H9 (cell line): ENCODE data around the gene MRC1. TPM values are rescaled to one million over a fixed set of nuclear protein-coding genes. Genes with fewer than 3 reads are reported as not detected.

Experiments
- DNase-seq: peaks from one replicate; pipeline ENCODE4 v3.0.0-alpha.2; 2017
- H2AFZ ChIP-seq: one replicate; pipeline ENCODE4 v1.6.1; 2013; ENCODE audit warnings: mild to moderate bottlenecking, low read length, control low read depth, moderate library complexity
- H2AK5ac ChIP-seq: 2 replicates; pipeline ENCODE4 v1.6.1; 2013; ENCODE audit warnings: low read length, control low read depth, mixed read lengths; ENCODE audit not compliant: insufficient read length
- H2BK120ac ChIP-seq: one replicate; pipeline ENCODE4 v1.6.1; 2013; ENCODE audit warnings: low read depth, mild to moderate bottlenecking, low read length, control low read depth, inconsistent platforms; ENCODE audit not compliant: poor library complexity, severe bottlenecking
- H2BK12ac ChIP-seq: 2 replicates; pipeline ENCODE4 v1.6.1; 2013; ENCODE audit warnings: low read length, control low read depth, mixed read lengths, low read depth; ENCODE audit not compliant: insufficient read length
- H2BK15ac ChIP-seq: 2 replicates; pipeline ENCODE4 v1.6.1; 2013; ENCODE audit warnings: low read depth, low read length, control low read depth
- H2BK20ac ChIP-seq: one replicate; pipeline ENCODE4 v1.6.1; 2013; ENCODE audit warnings: low read depth, mild to moderate bottlenecking, low read length, control low read depth, inconsistent platforms; ENCODE audit not compliant: poor library complexity, severe bottlenecking
- H2BK5ac ChIP-seq: 2 replicates; pipeline ENCODE4 v1.6.1; 2013; ENCODE audit warnings: low read length, control low read depth, mixed read lengths; ENCODE audit not compliant: insufficient read length
- H3K14ac ChIP-seq: 2 replicates; pipeline ENCODE4 v1.6.1; 2013; ENCODE audit warnings: low read length, control low read depth; ENCODE audit not compliant: insufficient read depth
- H3K18ac ChIP-seq: 2 replicates; pipeline ENCODE4 v1.6.1; 2013; ENCODE audit warnings: low read depth, mild to moderate bottlenecking, mixed read lengths, low read length, control low read depth; ENCODE audit not compliant: insufficient read length
- H3K23ac ChIP-seq: 2 replicates; pipeline ENCODE4 v1.6.1; 2013; ENCODE audit warnings: low read length, control low read depth, mixed read lengths, low read depth; ENCODE audit not compliant: insufficient read length
- H3K23me2 ChIP-seq: 2 replicates; pipeline ENCODE4 v1.6.1; 2013; ENCODE audit warnings: low read depth, mild to moderate bottlenecking, mixed read lengths, low read length, control low read depth; ENCODE audit not compliant: insufficient read length, poor library complexity, severe bottlenecking
- H3K27ac ChIP-seq: 2 replicates; pipeline ENCODE4 v1.5.1; 2013; ENCODE audit warnings: low read length, control low read depth, mixed read lengths, low read depth; ENCODE audit not compliant: insufficient read length
- H3K27me3 ChIP-seq: 2 replicates; pipeline ENCODE4 v1.6.1; 2013; ENCODE audit warnings: low read length, control low read depth, inconsistent platforms; ENCODE audit not compliant: insufficient read depth
- H3K4ac ChIP-seq: 2 replicates; pipeline ENCODE4 v1.6.1; 2013; ENCODE audit warnings: low read depth, mild to moderate bottlenecking, control low read depth, inconsistent platforms, low read length, moderate library complexity
- H3K4me1 ChIP-seq: 2 replicates; pipeline ENCODE4 v1.6.1; 2013; ENCODE audit warnings: low read length, control low read depth, inconsistent platforms; ENCODE audit not compliant: insufficient read depth
- H3K4me2 ChIP-seq: 2 replicates; pipeline ENCODE4 v1.6.1; 2013; ENCODE audit warnings: low read length, control low read depth, mixed read lengths; ENCODE audit not compliant: insufficient read length, insufficient read depth
- H3K56ac ChIP-seq: 2 replicates; pipeline ENCODE4 v1.6.1; 2013; ENCODE audit warnings: low read depth, mild to moderate bottlenecking, mixed read lengths, low read length, control low read depth; ENCODE audit not compliant: insufficient read length
- H3K79me1 ChIP-seq: 2 replicates; pipeline ENCODE4 v1.6.1; 2013; ENCODE audit warnings: low read depth, mild to moderate bottlenecking, moderate library complexity, low read length, control low read depth, inconsistent platforms; ENCODE audit not compliant: insufficient read depth, poor library complexity, severe bottlenecking
- H3K79me2 ChIP-seq: 2 replicates; pipeline ENCODE4 v1.6.1; 2013; ENCODE audit warnings: low read length, control low read depth, inconsistent platforms; ENCODE audit not compliant: insufficient read depth
- H3K9ac ChIP-seq: 2 replicates; pipeline ENCODE4 v1.6.1; 2013; ENCODE audit warnings: low read length, control low read depth, mixed read lengths; ENCODE audit not compliant: insufficient read length; ENCODE audit errors: extremely low read depth
- H3K9me3 ChIP-seq: one replicate; pipeline ENCODE4 v1.6.1; 2013; ENCODE audit warnings: low read depth, low read length, inconsistent platforms; ENCODE audit not compliant: control insufficient read depth
- H3T11ph ChIP-seq: one replicate; pipeline ENCODE4 v1.6.1; 2013; ENCODE audit warnings: mild to moderate bottlenecking, low read length, control low read depth, inconsistent platforms
- H4K20me1 ChIP-seq: one replicate; pipeline ENCODE4 v1.6.1; 2013; ENCODE audit not compliant: control insufficient read depth, insufficient read length, insufficient read depth
- H4K5ac ChIP-seq: 2 replicates; pipeline ENCODE4 v1.6.1; 2013; ENCODE audit warnings: low read depth, mild to moderate bottlenecking, mixed read lengths, low read length, control low read depth; ENCODE audit not compliant: insufficient read length
- H4K8ac ChIP-seq: replicated peaks from 2 replicates; pipeline ENCODE4 v1.6.1; 2013; ENCODE audit warnings: low read length, control low read depth, mixed read lengths, low read depth; ENCODE audit not compliant: insufficient read length
- H4K91ac ChIP-seq: 2 replicates; pipeline ENCODE4 v1.6.1; 2013; ENCODE audit warnings: low read depth, mild to moderate bottlenecking, moderate library complexity, mixed read lengths, low read length, control low read depth; ENCODE audit not compliant: insufficient read length
- H3K27ac Mint-ChIP-seq, 3 experiments: 2 replicates in 2 of 3; 3 replicates in 1 of 3; pipeline ENCODE4 v1.8.0; 2020 to 2021; ENCODE audit warnings: mixed read lengths in 3 of 3, mild to moderate bottlenecking in 1 of 3, moderate library complexity in 1 of 3
- H3K27me3 Mint-ChIP-seq: 2 replicates; pipeline ENCODE4 v1.8.0; 2021; ENCODE audit warnings: low read depth, mild to moderate bottlenecking, moderate library complexity, mixed read lengths
- H3K36me3 Mint-ChIP-seq, 3 experiments: 2 replicates in 2 of 3; 3 replicates in 1 of 3; pipeline ENCODE4 v1.8.0; 2020 to 2021; ENCODE audit warnings: low read depth in 3 of 3, mixed read lengths in 3 of 3; ENCODE audit not compliant: insufficient read depth in 1 of 3
- H3K4me1 Mint-ChIP-seq, 2 experiments: 2 replicates each; pipeline ENCODE4 v1.8.0; 2020; ENCODE audit warnings: mixed read lengths in 2 of 2
- H3K4me3 Mint-ChIP-seq, 2 experiments: 2 replicates in 1 of 2; 3 replicates in 1 of 2; pipeline ENCODE4 v1.8.0; 2020 to 2021; ENCODE audit warnings: mild to moderate bottlenecking in 2 of 2, mixed read lengths in 2 of 2, moderate library complexity in 1 of 2
- H3K9me3 Mint-ChIP-seq, 2 experiments: 2 replicates in 1 of 2; 3 replicates in 1 of 2; pipeline ENCODE4 v1.8.0; 2020; ENCODE audit warnings: mild to moderate bottlenecking in 2 of 2, mixed read lengths in 2 of 2, moderate library complexity in 1 of 2
- whole genome bisulfite sequencing: extraction: QIAGEN DNeasy Blood & Tissue Kit; methylation state at CpG from one replicate; pipeline ENCODE4 v1.1.7; 2013; ENCODE audit warnings: missing lambda C conversion rate, low lambda C conversion rate, mixed read lengths; ENCODE audit not compliant: insufficient read length; ENCODE audit errors: extremely low coverage; 5-methylcytosine and 5-hydroxymethylcytosine counted together
- total RNA-seq: library from RNA; stranded (reverse); gene quantifications from 2 replicates; pipeline ENCODE4 v1.2.1, GENCODE V29; 2021
- TF ChIP-seq, protein P1 (sequence below): fragments of 200-600 bp; sonication (generic); conservative IDR thresholded peaks from 3 replicates; pipeline ENCODE4 v1.8.0; 2021; ENCODE audit warnings: antibody characterized with exemption, mild to moderate bottlenecking

Gene MRC1
- total RNA-seq, 1 experiment from 2014 or later: not detected

- H3K9me3 Mint-ChIP-seq: peaks cover 3 to 5% of the 10 kb centered on the region in 2 experiments; a peak in 4 of 5 replicates
- H3K27ac Mint-ChIP-seq: 0 out of 7 replicates have a peak overlapping the region, but pooled peaks of 1 of the 3 experiments have one; percentile 53
- H3K36me3 Mint-ChIP-seq: peaks cover 0 to 3% (median 3%) of the 10 kb centered on the region in 3 experiments; a peak in 4 of 7 replicates
These were observed 145.7 kb downstream of the MRC1 start for GRCh38 chr10:17954861-17955260.

More at GRCh38 chr10:17954861-17955260, 145.7 kb downstream of the MRC1 start:
- H2BK12ac ChIP-seq: no peak overlapping the region
- H4K5ac ChIP-seq: no peak overlapping the region
- no CpG with 5 or more reads among the region's 2 CpGs for WGBS
- no peaks in the 10 kb centered on the region for H3K27me3 ChIP-seq
- no peak overlapping the region for H4K8ac ChIP-seq
- TF ChIP-seq, protein P1, sequence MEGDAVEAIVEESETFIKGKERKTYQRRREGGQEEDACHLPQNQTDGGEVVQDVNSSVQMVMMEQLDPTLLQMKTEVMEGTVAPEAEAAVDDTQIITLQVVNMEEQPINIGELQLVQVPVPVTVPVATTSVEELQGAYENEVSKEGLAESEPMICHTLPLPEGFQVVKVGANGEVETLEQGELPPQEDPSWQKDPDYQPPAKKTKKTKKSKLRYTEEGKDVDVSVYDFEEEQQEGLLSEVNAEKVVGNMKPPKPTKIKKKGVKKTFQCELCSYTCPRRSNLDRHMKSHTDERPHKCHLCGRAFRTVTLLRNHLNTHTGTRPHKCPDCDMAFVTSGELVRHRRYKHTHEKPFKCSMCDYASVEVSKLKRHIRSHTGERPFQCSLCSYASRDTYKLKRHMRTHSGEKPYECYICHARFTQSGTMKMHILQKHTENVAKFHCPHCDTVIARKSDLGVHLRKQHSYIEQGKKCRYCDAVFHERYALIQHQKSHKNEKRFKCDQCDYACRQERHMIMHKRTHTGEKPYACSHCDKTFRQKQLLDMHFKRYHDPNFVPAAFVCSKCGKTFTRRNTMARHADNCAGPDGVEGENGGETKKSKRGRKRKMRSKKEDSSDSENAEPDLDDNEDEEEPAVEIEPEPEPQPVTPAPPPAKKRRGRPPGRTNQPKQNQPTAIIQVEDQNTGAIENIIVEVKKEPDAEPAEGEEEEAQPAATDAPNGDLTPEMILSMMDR: no peak
- no peaks in the 10 kb centered on the region for H4K20me1 ChIP-seq
- no peak overlapping the region for H2BK120ac ChIP-seq
- H3K23me2 ChIP-seq: no peaks in the 10 kb centered on the region
- no peaks in the 10 kb centered on the region for H3K9me3 ChIP-seq
- H2BK15ac ChIP-seq: no peak overlapping the region
- H2BK20ac ChIP-seq: no peak overlapping the region
- Mint-ChIP-seq H3K4me3 (no peak overlapping the region), H3K27me3 (no peaks in the 10 kb centered on the region; the same call in 1 of the 2 replicates), H3K4me1 (peaks cover 0 to 4% of the 10 kb centered on the region in 2 experiments; a peak in 2 of 4 replicates)
- no peak overlapping the region for H2AK5ac ChIP-seq
- H4K91ac ChIP-seq: no peak overlapping the region
- no peak overlapping the region for H3K4me2 ChIP-seq
- H3K23ac ChIP-seq: no peak overlapping the region
- no peak overlapping the region for H3K9ac ChIP-seq
- H2AFZ ChIP-seq: no peak overlapping the region
- no peak overlapping the region for H3K14ac ChIP-seq
- no peak overlapping the region for H3K27ac ChIP-seq
- no peaks in the 10 kb centered on the region for H3K79me1 ChIP-seq
- no peak overlapping the region for H3K56ac ChIP-seq
- H3K79me2 ChIP-seq: no peaks in the 10 kb centered on the region
- H3K4me1 ChIP-seq: no peaks in the 10 kb centered on the region
- DNase-seq: no peak
- no peak overlapping the region for H3T11ph ChIP-seq
- no peak overlapping the region for H2BK5ac ChIP-seq
- no peak overlapping the region for H3K4ac ChIP-seq
- H3K18ac ChIP-seq: no peak overlapping the region
